C4-2B (cell line): ENCODE measurements around the gene CEACAM3.
"Not testable (repeated sequence)": the region's sequence is repeated elsewhere in the genome, so short reads cannot be mapped to it uniquely, and the experiment has no call there.

Experiments used
- H3K27ac ChIP-seq: fragments of 450-650 bp; 2 replicates; pipeline ENCODE4 v1.5.1; 2017
- CTCF ChIP-seq: fragments of 450-650 bp; conservative IDR thresholded peaks from 2 replicates; pipeline ENCODE4 v1.5.1; 2017; ENCODE audit warnings: mild to moderate bottlenecking
- ZFX ChIP-seq: fragments of 450-650 bp; IDR thresholded peaks from 2 replicates; pipeline ENCODE4 v1.6.1; 2017

The CEACAM3 gene

GRCh38 chr19:41796362-41796761, at the start of gene CEACAM3:
Gene CEACAM3, plus strand, starts transcription at chr19:41796587. Its CDS starts 91 bp downstream, at chr19:41796678.
- TF ChIP-seq ZFX (no peak), CTCF (no peak)
- H3K27ac ChIP-seq: no peak within 1 kb of the TSS

GRCh38 chr19:41746593-41747227, 49.7 kb upstream of the CEACAM3 start:
- H3K27ac ChIP-seq: no peak overlapping the region
- TF ChIP-seq CTCF: peak; percentile 62
- TF ChIP-seq ZFX: no peak

- no peak overlapping the region for H3K27ac ChIP-seq
- TF ChIP-seq CTCF: no peak
- TF ChIP-seq ZFX: no peak
These were observed 48.4 kb upstream of the CEACAM3 start for GRCh38 chr19:41748012-41748411.

GRCh38 chr19:41750248-41751134, 45.9 kb upstream of the CEACAM3 start:
- not testable (repeated sequence) for H3K27ac ChIP-seq

- TF ChIP-seq ZFX (no peak), CTCF (peak; percentile 64)
- H3K27ac ChIP-seq: no peak overlapping the region
These were observed 43.2 kb upstream of the CEACAM3 start for GRCh38 chr19:41753159-41753558.

GRCh38 chr19:41753936-41754529, 42.4 kb upstream of the CEACAM3 start:
- no peak overlapping the region for H3K27ac ChIP-seq
- TF ChIP-seq CTCF (peak; percentile 66), ZFX (no peak)

GRCh38 chr19:41755328-41755913, 41.0 kb upstream of the CEACAM3 start, which contains the start of gene CEACAM6:
Gene CEACAM6, plus strand, starts transcription at chr19:41755530. Its CDS starts 109 bp downstream, at chr19:41755639.
- no peak for TF ChIP-seq CTCF
- TF ChIP-seq ZFX: no peak
- no peak within 1 kb of the TSS for H3K27ac ChIP-seq
